GM12874 (cell line): Measurements from ENCODE around the gene AOPEP.

Source experiments
- CTCF ChIP-seq: IDR thresholded peaks from 2 replicates; pipeline ENCODE4 v1.5.1; 2011; ENCODE audit warnings: low read depth, mild to moderate bottlenecking, control low read depth, low read length, moderate library complexity; ENCODE audit not compliant: insufficient read depth

Gene AOPEP

GRCh38 chr9:95026148-95026524 is 299.6 kb downstream of the AOPEP start:
- no peak for TF ChIP-seq CTCF

- TF ChIP-seq CTCF = no peak
Measured at GRCh38 chr9:95027914-95028852, 301.7 kb downstream of the AOPEP start.

- TF ChIP-seq CTCF = no peak
Measured at GRCh38 chr9:95028853-95029219, 302.3 kb downstream of the AOPEP start.

- TF ChIP-seq CTCF = no peak
Measured at GRCh38 chr9:95029288-95029687, 302.8 kb downstream of the AOPEP start.

- no peak for TF ChIP-seq CTCF
Measured at GRCh38 chr9:95029720-95030119, 303.2 kb downstream of the AOPEP start.

- no peak for TF ChIP-seq CTCF
Measured at GRCh38 chr9:95030344-95030743, 303.8 kb downstream of the AOPEP start.

GRCh38 chr9:95030920-95031642 is 304.6 kb downstream of the AOPEP start:
- TF ChIP-seq CTCF = no peak
